ENCODE data around the gene TFDP1. TPM values are rescaled to one million over a fixed set of nuclear protein-coding genes. Genes with fewer than 3 reads are reported as not detected.

Gene TFDP1
- total RNA-seq, 2 experiments from 2014 or later: 180 to 191 TPM

- POLR2A ChIA-PET: no interaction called here
- DNase-seq: no peak
- H3K4me3 Mint-ChIP-seq: no peak overlapping the region
Measured at GRCh38 chr13:113552786-113553434, 31.6 kb upstream of the TFDP1 start.

GRCh38 chr13:113553511-113554332 is 30.8 kb upstream of the TFDP1 start:
- no peaks in the 10 kb centered on the region for H3K4me1 Mint-ChIP-seq (ENCODE audit: low read depth)
- no peaks in the 10 kb centered on the region for H3K9me3 Mint-ChIP-seq (ENCODE audit: insufficient read depth)
- ATAC-seq (no peak), DNase-seq (no peak)
- no peaks in the 10 kb centered on the region for H3K36me3 Mint-ChIP-seq (ENCODE audit: low read depth)
- no peak overlapping the region for H3K27ac Mint-ChIP-seq
- no peaks in the 10 kb centered on the region for H3K27me3 Mint-ChIP-seq (ENCODE audit: low read depth)
- H3K4me3 Mint-ChIP-seq: no peak overlapping the region
- ChIA-PET CTCF (no interaction called here), POLR2A (no interaction called here)

More at GRCh38 chr13:113552786-113553434, 31.6 kb upstream of the TFDP1 start:
- Mint-ChIP-seq H3K36me3 (ENCODE audit: low read depth) (no peaks in the 10 kb centered on the region), H3K9me3 (ENCODE audit: insufficient read depth) (no peaks in the 10 kb centered on the region), H3K27me3 (ENCODE audit: low read depth) (no peaks in the 10 kb centered on the region), H3K27ac (no peak overlapping the region), H3K4me1 (ENCODE audit: low read depth) (no peaks in the 10 kb centered on the region)
- CTCF ChIA-PET: no interaction called here
- no peak for ATAC-seq

DNA sequence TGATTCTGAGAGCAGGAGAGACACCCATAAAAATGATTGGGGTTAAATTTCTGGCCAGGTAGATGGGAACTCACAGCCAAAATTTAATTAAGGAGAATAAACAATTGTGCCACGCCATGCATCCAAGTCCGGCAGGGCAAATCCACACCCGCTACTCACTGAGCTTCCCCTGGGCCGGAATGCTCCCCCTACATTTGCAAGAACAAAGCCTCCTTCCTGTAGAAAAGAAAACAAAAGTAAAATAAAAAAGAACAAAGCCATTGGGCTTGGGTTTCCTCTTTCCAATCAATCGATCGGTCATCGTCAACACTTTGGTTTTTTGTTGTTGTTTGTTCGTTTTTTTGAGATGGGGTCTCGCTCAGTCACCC is 30.2 kb upstream of the TFDP1 start:
- CTCF ChIA-PET: no interaction called here
- DNase-seq: no peak

GRCh38 chr13:113555141-113555540 is 29.4 kb upstream of the TFDP1 start:
- no peaks in the 10 kb centered on the region for H3K4me1 Mint-ChIP-seq (ENCODE audit: low read depth)
- no peak for ATAC-seq
- no peak overlapping the region for H3K27ac Mint-ChIP-seq
- ChIA-PET CTCF (no interaction called here), POLR2A (no interaction called here)
- H3K36me3 Mint-ChIP-seq (ENCODE audit: low read depth): no peaks in the 10 kb centered on the region
- H3K4me3 Mint-ChIP-seq: no peak overlapping the region
- no peaks in the 10 kb centered on the region for H3K9me3 Mint-ChIP-seq (ENCODE audit: insufficient read depth)
- DNase-seq: no peak
- no peaks in the 10 kb centered on the region for H3K27me3 Mint-ChIP-seq (ENCODE audit: low read depth)

More for the DNA sequence above, 30.2 kb upstream of the TFDP1 start:
- H3K4me3 Mint-ChIP-seq: no peak overlapping the region
- H3K4me1 Mint-ChIP-seq (ENCODE audit: low read depth): no peaks in the 10 kb centered on the region
- no peaks in the 10 kb centered on the region for H3K9me3 Mint-ChIP-seq (ENCODE audit: insufficient read depth)
- H3K27me3 Mint-ChIP-seq (ENCODE audit: low read depth): no peaks in the 10 kb centered on the region
- POLR2A ChIA-PET: no interaction called here
- ATAC-seq: no peak
- no peaks in the 10 kb centered on the region for H3K36me3 Mint-ChIP-seq (ENCODE audit: low read depth)
- H3K27ac Mint-ChIP-seq: no peak overlapping the region

GRCh38 chr13:113557013-113557412 is 27.5 kb upstream of the TFDP1 start:
- no peak for ATAC-seq
- Mint-ChIP-seq H3K4me1 (ENCODE audit: low read depth) (no peaks in the 10 kb centered on the region), H3K27me3 (ENCODE audit: low read depth) (no peaks in the 10 kb centered on the region), H3K4me3 (no peak overlapping the region), H3K36me3 (ENCODE audit: low read depth) (no peaks in the 10 kb centered on the region), H3K9me3 (ENCODE audit: insufficient read depth) (no peaks in the 10 kb centered on the region), H3K27ac (no peak overlapping the region)
- CTCF ChIA-PET: no interaction called here
- no peak for DNase-seq
- POLR2A ChIA-PET: no interaction called here

- ATAC-seq (no peak), DNase-seq (no peak)
- no peaks in the 10 kb centered on the region for H3K36me3 Mint-ChIP-seq (ENCODE audit: low read depth)
- no peaks in the 10 kb centered on the region for H3K9me3 Mint-ChIP-seq (ENCODE audit: insufficient read depth)
- H3K27ac Mint-ChIP-seq: no peak overlapping the region
- CTCF ChIA-PET: no interaction called here
- peaks cover 2% of the 10 kb centered on the region for H3K4me1 Mint-ChIP-seq (ENCODE audit: low read depth)
- no peak overlapping the region for H3K4me3 Mint-ChIP-seq
- POLR2A ChIA-PET: no interaction called here
- H3K27me3 Mint-ChIP-seq (ENCODE audit: low read depth): no peaks in the 10 kb centered on the region
Measured at GRCh38 chr13:113558461-113558860, 26.1 kb upstream of the TFDP1 start.

DNA sequence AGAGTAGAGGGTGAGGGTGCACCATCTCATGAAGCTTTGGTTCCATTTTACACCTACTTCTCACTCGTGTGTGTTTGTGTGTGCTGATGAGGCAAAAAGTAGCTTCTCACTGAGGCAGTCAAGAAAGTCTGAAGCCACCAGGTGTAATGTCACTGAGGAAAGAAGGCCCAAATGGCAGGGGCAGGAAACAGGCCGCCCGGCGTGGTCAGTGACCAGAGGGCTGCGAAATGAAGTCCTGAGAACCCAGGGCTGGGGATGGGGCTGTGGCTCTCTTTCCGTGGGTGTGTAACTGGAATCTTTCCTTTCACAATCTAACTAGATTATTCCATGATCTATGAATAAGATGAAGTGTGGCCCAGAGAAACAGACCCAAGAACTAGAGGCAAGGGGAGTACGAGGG is 25.5 kb upstream of the TFDP1 start:
- Mint-ChIP-seq H3K9me3 (ENCODE audit: insufficient read depth) (no peaks in the 10 kb centered on the region), H3K4me1 (ENCODE audit: low read depth) (peaks cover 2% of the 10 kb centered on the region), H3K4me3 (no peak overlapping the region), H3K27me3 (ENCODE audit: low read depth) (no peaks in the 10 kb centered on the region), H3K27ac (no peak overlapping the region), H3K36me3 (ENCODE audit: low read depth) (no peaks in the 10 kb centered on the region)
- ATAC-seq (no peak), DNase-seq (no peak)
- ChIA-PET CTCF (interaction anchor here (0.6 kb wide), 1 partner anchor 175 kb away, joined by 4 read pairs; no protein-coding TSS in a partner anchor), POLR2A (no interaction called here)

- H3K27ac Mint-ChIP-seq: no peak overlapping the region
- ChIA-PET CTCF (no interaction called here), POLR2A (no interaction called here)
- ATAC-seq (no peak), DNase-seq (no peak)
- H3K9me3 Mint-ChIP-seq (ENCODE audit: insufficient read depth): no peaks in the 10 kb centered on the region
- peaks cover 2% of the 10 kb centered on the region for H3K4me1 Mint-ChIP-seq (ENCODE audit: low read depth)
- H3K27me3 Mint-ChIP-seq (ENCODE audit: low read depth): no peaks in the 10 kb centered on the region
- no peaks in the 10 kb centered on the region for H3K36me3 Mint-ChIP-seq (ENCODE audit: low read depth)
- no peak overlapping the region for H3K4me3 Mint-ChIP-seq
Measured at GRCh38 chr13:113559901-113560644, 24.5 kb upstream of the TFDP1 start.

- Mint-ChIP-seq H3K4me1 (ENCODE audit: low read depth) (peaks cover 2% of the 10 kb centered on the region), H3K27me3 (ENCODE audit: low read depth) (no peaks in the 10 kb centered on the region), H3K27ac (no peak overlapping the region), H3K4me3 (no peak overlapping the region), H3K9me3 (ENCODE audit: insufficient read depth) (no peaks in the 10 kb centered on the region), H3K36me3 (ENCODE audit: low read depth) (no peaks in the 10 kb centered on the region)
- CTCF ChIA-PET: interaction anchor here (1.9 kb wide), 1 partner anchor 332 kb away, joined by 4 read pairs; no protein-coding TSS in a partner anchor
- DNase-seq (no peak), ATAC-seq (no peak)
- POLR2A ChIA-PET: no interaction called here
Measured at GRCh38 chr13:113560645-113561416, 23.7 kb upstream of the TFDP1 start.

- no peaks in the 10 kb centered on the region for H3K27me3 Mint-ChIP-seq (ENCODE audit: low read depth)
- POLR2A ChIA-PET: no interaction called here
- CTCF ChIA-PET: interaction anchor here (0.6 to 1.9 kb wide), 11 partner anchors 58 to 619 kb away, joined by 3 to 8 read pairs (median 4); no protein-coding TSS in a partner anchor
- ATAC-seq (no peak), DNase-seq (no peak)
- H3K27ac Mint-ChIP-seq: no peak overlapping the region
- H3K36me3 Mint-ChIP-seq (ENCODE audit: low read depth): no peaks in the 10 kb centered on the region
- H3K9me3 Mint-ChIP-seq (ENCODE audit: insufficient read depth): no peaks in the 10 kb centered on the region
- H3K4me1 Mint-ChIP-seq (ENCODE audit: low read depth): peaks cover 2% of the 10 kb centered on the region
- no peak overlapping the region for H3K4me3 Mint-ChIP-seq
Measured at GRCh38 chr13:113561417-113562084, 23.0 kb upstream of the TFDP1 start.

- Mint-ChIP-seq H3K9me3 (ENCODE audit: insufficient read depth) (no peaks in the 10 kb centered on the region), H3K4me3 (no peak overlapping the region), H3K27me3 (ENCODE audit: low read depth) (peaks cover 3% of the 10 kb centered on the region), H3K27ac (no peak overlapping the region), H3K36me3 (ENCODE audit: low read depth) (no peaks in the 10 kb centered on the region), H3K4me1 (ENCODE audit: low read depth) (peaks cover 2% of the 10 kb centered on the region)
- ChIA-PET POLR2A (no interaction called here), CTCF (interaction anchor here (0.6 to 1.9 kb wide), 12 partner anchors 45 to 619 kb away, joined by 3 to 8 read pairs (median 4); no protein-coding TSS in a partner anchor)
- DNase-seq: peak; percentile 69
- ATAC-seq: peak; percentile 74
Measured at GRCh38 chr13:113562085-113562749, 22.3 kb upstream of the TFDP1 start.

Measured in activated CD8-positive, alpha-beta T cell treated with anti-CD3 and anti-CD28 coated beads, Interleukin-2, amount 10 ng/mL, durations not matched to agents 7 days and 5 days (primary cell).